HL-60 (cell line): ENCODE results near the gene LARP6.

Experiments
- CTCF ChIP-seq: IDR thresholded peaks from one replicate; pipeline ENCODE4 v1.5.1; 2011; ENCODE audit warnings: low read length, control low read depth, inconsistent platforms; ENCODE audit not compliant: insufficient read depth
- GABPA ChIP-seq: IDR thresholded peaks from 2 replicates; pipeline ENCODE4 v1.6.1; 2012; ENCODE audit warnings: low read depth
- POLR2AphosphoS5 ChIP-seq: IDR thresholded peaks from 2 replicates; pipeline ENCODE4 v1.6.1; 2012; ENCODE audit warnings: low read depth
- REST ChIP-seq: IDR thresholded peaks from 2 replicates; pipeline ENCODE4 v1.6.1; 2012; ENCODE audit warnings: low read depth; ENCODE audit not compliant: insufficient replicate concordance

- TF ChIP-seq CTCF (no peak), REST (no peak), GABPA (no peak), POLR2AphosphoS5 (no peak)
Measured at GRCh38 chr15:70834999-70835398, 19.0 kb downstream of the LARP6 start.
